HCT116 (cell line): ENCODE results near the gene TNNC2.
"Not testable (repeated sequence)": the region's sequence is repeated elsewhere in the genome, so short reads cannot be mapped to it uniquely, and the experiment has no call there.

Source experiments
- CTCF ChIP-seq, 3 experiments: fragments of 200-600 bp in 1 of 3; sonication (generic) in 1 of 3; IDR thresholded peaks in 2 of 3; conservative IDR thresholded peaks in 1 of 3; 2 replicates each; pipeline ENCODE4 v1.5.1; 2012 to 2017; ENCODE audit warnings: low read depth in 2 of 3, low read length in 2 of 3, antibody characterized with exemption in 1 of 3, borderline replicate concordance in 1 of 3, control low read depth in 1 of 3, mild to moderate bottlenecking in 1 of 3, mixed read lengths in 1 of 3, mixed run types in 1 of 3, moderate library complexity in 1 of 3; ENCODE audit not compliant: insufficient read depth in 1 of 3
- POLR2A ChIP-seq: IDR thresholded peaks from 2 replicates; pipeline ENCODE4 v1.7.0; 2011; ENCODE audit warnings: borderline replicate concordance; ENCODE audit not compliant: insufficient read depth, insufficient read length; ENCODE audit errors: extremely low read depth

GRCh38 chr20:45797955-45798354, 29.2 kb downstream of the TNNC2 start:
- TF ChIP-seq CTCF (IDR thresholded peaks at IDR 0.05 in 2 of 3, conservative IDR thresholded peaks at IDR 0.05 in 1 of 3; ENCODE audit: borderline replicate concordance in 1 of 3, insufficient read depth in 1 of 3, low read depth in 2 of 3, low read length in 2 of 3); POLR2A: not testable (repeated sequence)
